Upper lobe of right lung (tissue), 1 donor: ENCODE data around the gene CR1L. TPM values are rescaled to one million over a fixed set of nuclear protein-coding genes. Genes with fewer than 3 reads are reported as not detected.
"Not testable (repeated sequence)": the region's sequence is repeated elsewhere in the genome, so short reads cannot be mapped to it uniquely, and the experiment has no call there.

Source experiments
- ATAC-seq: fragments of 200-7000 bp; cut with Tn5 transposase; one replicate; pipeline ENCODE4 v1.9.1; 2020; ENCODE audit warnings: mild to moderate bottlenecking, moderate library complexity
- DNase-seq: peaks from one replicate; pipeline ENCODE4 v3.0.0-alpha.2; 2020
- H3K27ac ChIP-seq: fragments of 200-600 bp; one replicate; pipeline ENCODE4 v1.8.0; 2022
- H3K27me3 ChIP-seq: fragments of 200-600 bp; one replicate; pipeline ENCODE4 v1.8.0; 2022; ENCODE audit warnings: mild to moderate bottlenecking
- H3K36me3 ChIP-seq: fragments of 200-600 bp; one replicate; pipeline ENCODE4 v1.8.0; 2022
- H3K4me1 ChIP-seq: fragments of 200-600 bp; one replicate; pipeline ENCODE4 v1.8.0; 2022
- H3K4me3 ChIP-seq: fragments of 200-600 bp; one replicate; pipeline ENCODE4 v1.8.0; 2022; ENCODE audit warnings: mild to moderate bottlenecking
- H3K9me3 ChIP-seq: fragments of 200-600 bp; one replicate; pipeline ENCODE4 v1.8.0; 2022
- intact Hi-C: fragments of 100-400 bp; cut with DNase I; formaldehyde crosslinking; loops from one replicate; pipeline ENCODE4 v1.11.0; 2022
- total RNA-seq: library from RNA; stranded (reverse); fragmentation: NEBNext Ultra II Directional; extraction: Animal tissue kit (Norgen Biotek cat#: 25700); gene quantifications from one replicate; pipeline ENCODE4 v1.2.1, GENCODE V29; 2021
- TF ChIP-seq, protein P1 (sequence below): fragments of 200-600 bp; IDR thresholded peaks from one replicate; pipeline ENCODE4 v1.8.0; 2022; ENCODE audit warnings: antibody characterized with exemption
- donor health status: DM: no; HTN: yes; CAD: no; lungs with severe emphysema.

CR1L gene
- total RNA-seq, 1 donor from 2014 or later = not detected

DNA sequence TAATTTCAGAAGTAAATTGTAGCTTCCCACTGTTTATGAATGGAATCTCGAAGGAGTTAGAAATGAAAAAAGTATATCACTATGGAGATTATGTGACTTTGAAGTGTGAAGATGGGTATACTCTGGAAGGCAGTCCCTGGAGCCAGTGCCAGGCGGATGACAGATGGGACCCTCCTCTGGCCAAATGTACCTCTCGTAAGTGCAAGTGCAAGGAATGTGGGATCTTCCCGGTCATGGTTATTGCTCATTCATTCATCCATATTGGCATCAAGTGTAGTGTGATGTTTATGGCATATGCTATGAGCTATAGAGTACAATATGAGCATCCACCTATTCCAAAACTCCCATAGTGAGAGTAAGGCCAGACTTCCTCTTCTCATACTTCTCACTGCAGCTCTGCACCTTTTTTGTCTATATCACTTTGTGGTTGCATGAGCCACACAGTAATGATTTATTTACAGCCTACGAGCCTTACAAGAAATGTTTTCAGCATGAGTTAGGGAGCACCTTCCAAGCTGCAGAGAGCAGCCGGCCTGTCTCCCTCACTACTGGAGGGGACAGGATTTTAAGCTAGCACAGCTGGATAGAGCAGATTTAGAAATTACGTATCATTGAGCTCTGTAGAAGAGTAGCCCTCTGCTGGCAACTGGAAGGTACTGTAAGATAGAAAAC is 24.9 kb upstream of the CR1L start:
- H3K36me3 ChIP-seq = no peaks in the 10 kb centered on the region
- H3K4me1 ChIP-seq = no peaks in the 10 kb centered on the region
- no peaks in the 10 kb centered on the region for H3K9me3 ChIP-seq
- H3K4me3 ChIP-seq = no peak overlapping the region
- DNase-seq (no peak), ATAC-seq (peak; percentile 93)
- H3K27me3 ChIP-seq = no peaks in the 10 kb centered on the region
- intact Hi-C loops = no loop called here
- H3K27ac ChIP-seq = no peak overlapping the region
- TF ChIP-seq, protein P1, sequence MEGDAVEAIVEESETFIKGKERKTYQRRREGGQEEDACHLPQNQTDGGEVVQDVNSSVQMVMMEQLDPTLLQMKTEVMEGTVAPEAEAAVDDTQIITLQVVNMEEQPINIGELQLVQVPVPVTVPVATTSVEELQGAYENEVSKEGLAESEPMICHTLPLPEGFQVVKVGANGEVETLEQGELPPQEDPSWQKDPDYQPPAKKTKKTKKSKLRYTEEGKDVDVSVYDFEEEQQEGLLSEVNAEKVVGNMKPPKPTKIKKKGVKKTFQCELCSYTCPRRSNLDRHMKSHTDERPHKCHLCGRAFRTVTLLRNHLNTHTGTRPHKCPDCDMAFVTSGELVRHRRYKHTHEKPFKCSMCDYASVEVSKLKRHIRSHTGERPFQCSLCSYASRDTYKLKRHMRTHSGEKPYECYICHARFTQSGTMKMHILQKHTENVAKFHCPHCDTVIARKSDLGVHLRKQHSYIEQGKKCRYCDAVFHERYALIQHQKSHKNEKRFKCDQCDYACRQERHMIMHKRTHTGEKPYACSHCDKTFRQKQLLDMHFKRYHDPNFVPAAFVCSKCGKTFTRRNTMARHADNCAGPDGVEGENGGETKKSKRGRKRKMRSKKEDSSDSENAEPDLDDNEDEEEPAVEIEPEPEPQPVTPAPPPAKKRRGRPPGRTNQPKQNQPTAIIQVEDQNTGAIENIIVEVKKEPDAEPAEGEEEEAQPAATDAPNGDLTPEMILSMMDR = peak; percentile 80

DNA sequence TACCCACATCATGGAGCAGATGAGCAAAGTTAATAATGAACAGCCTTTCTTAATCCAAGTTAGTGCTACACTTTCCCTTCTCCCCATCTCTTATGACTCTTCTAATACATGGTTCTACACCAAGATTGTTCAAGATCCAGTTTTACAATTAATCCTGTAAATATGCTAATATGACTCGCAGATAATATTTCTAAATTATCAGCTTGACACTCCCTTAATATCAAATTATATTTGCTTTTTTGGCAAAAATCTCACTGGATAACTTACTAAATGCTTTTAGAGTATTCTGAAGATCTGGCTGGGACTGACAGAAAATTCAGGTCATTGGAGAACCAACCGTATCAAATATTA is 24.4 kb upstream of the CR1L start:
- ATAC-seq = no peak

DNA sequence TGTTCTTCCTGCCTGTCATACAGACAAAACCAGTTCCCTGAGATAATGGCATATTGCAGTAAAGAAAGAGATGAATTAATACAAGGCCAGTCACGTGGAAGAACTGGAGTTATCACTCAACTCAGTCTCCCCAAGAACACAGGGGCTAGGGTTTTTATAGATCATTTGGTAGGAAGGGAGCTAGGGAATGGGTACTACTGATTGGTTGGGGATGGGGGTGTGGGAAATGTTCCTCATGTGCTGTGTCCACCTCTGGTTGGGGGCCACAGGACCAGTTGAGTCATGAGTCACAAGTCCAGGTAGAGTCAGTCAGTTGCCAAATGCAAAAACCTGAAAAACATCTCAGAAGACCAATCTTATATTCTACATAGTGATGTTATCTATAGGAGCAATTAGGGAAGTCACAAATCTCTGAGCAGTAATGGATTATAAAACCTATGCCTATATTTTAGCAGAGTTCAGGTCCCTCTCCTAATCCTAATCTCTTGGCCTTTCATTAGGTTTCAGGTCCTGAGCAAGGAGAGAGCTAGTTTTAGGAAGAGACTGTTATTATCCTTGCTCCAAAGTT is 19.3 kb upstream of the CR1L start:
- H3K4me3 ChIP-seq, H3K27me3 ChIP-seq, H3K9me3 ChIP-seq, ATAC-seq, H3K4me1 ChIP-seq, H3K36me3 ChIP-seq, intact Hi-C loops, DNase-seq, H3K27ac ChIP-seq: not testable (repeated sequence)

More for the DNA sequence above, 24.4 kb upstream of the CR1L start:
- Histone ChIP-seq H3K4me1 (no peaks in the 10 kb centered on the region), H3K9me3 (no peaks in the 10 kb centered on the region), H3K4me3 (no peak overlapping the region), H3K27me3 (no peaks in the 10 kb centered on the region), H3K36me3 (no peaks in the 10 kb centered on the region), H3K27ac (no peak overlapping the region)
- no peak for DNase-seq
- intact Hi-C loops = no loop called here
- TF ChIP-seq, protein P1 = no peak

DNA sequence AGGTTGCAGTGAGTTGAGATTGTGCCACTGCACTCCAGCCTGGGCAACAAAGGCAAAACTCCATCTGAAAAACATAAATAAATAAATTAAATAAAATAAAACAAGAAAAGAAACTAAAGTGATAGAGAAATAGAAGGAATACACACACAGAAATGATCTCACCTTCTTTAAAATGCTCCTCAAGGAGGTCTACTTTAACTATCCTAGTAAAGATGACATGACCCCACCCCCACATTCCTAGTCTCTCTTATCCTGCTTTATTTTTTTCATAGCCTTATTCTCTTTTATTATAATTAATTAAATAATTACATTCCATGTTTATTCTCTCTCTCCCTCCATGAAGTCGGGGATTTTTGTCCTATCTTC is 18.0 kb upstream of the CR1L start:
- Histone ChIP-seq H3K36me3 (no peaks in the 10 kb centered on the region), H3K27me3 (peaks cover 4% of the 10 kb centered on the region), H3K27ac (no peak overlapping the region), H3K4me1 (no peaks in the 10 kb centered on the region), H3K9me3 (no peaks in the 10 kb centered on the region), H3K4me3 (no peak overlapping the region)
- TF ChIP-seq, protein P1 = no peak
- intact Hi-C loops = no loop called here
- DNase-seq (no peak), ATAC-seq (no peak)

DNA sequence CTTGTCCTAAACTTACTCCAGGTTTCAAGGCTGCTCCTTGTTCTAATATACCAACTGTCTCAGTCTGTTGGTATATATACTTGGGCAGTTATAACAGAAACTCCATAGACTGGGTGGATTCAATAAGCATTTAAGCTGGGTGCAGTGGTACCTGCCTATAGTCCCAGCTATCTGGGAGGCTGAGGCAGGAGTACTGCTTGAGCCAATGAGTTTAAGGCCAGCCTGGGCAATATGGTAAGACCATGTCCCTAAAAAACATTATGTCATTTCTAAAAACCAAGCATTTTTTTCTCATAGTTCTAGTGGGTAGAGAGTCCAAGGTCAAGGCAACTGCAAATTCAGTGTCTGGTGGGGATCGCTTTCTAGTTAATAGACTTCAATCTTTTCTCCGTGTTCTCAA is 17.4 kb upstream of the CR1L start:
- H3K36me3 ChIP-seq = no peaks in the 10 kb centered on the region
- ATAC-seq = no peak
- no peaks in the 10 kb centered on the region for H3K4me1 ChIP-seq
- TF ChIP-seq, protein P1 = no peak
- H3K27me3 ChIP-seq = peaks cover 4% of the 10 kb centered on the region
- intact Hi-C loops = no loop called here
- no peak overlapping the region for H3K4me3 ChIP-seq
- no peak for DNase-seq
- H3K27ac ChIP-seq = no peak overlapping the region
- H3K9me3 ChIP-seq = no peaks in the 10 kb centered on the region

DNA sequence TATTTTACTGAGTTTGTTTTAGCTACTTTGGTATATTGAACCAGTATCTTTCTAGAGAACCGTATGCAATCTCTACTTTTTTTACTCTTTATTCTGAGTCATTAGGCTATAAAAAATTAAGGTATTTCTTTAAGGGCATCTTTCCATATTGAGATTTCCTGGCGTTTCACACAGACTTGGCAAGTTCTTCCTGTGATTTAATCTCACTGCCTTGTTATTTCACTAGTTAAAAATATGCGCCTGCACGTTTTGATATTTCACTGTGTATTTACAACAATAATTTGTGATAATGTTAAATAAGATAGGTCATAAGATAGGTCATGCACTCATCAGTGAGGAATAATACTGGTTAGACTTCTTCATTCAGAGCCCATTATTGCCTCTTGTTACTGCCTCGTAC is 16.2 kb upstream of the CR1L start:
- ATAC-seq (no peak), DNase-seq (no peak)
- no peaks in the 10 kb centered on the region for H3K36me3 ChIP-seq
- intact Hi-C loops = no loop called here
- no peak overlapping the region for H3K27ac ChIP-seq
- H3K4me1 ChIP-seq = no peaks in the 10 kb centered on the region
- TF ChIP-seq, protein P1 = no peak
- no peak overlapping the region for H3K4me3 ChIP-seq
- peaks cover 4% of the 10 kb centered on the region for H3K27me3 ChIP-seq
- no peaks in the 10 kb centered on the region for H3K9me3 ChIP-seq
